Left kidney (tissue), 1 donor: ENCODE measurements around the gene TCEA2. TPM values are rescaled to one million over a fixed set of nuclear protein-coding genes. Genes with fewer than 3 reads are reported as not detected.

Experiments used
- polyA plus RNA-seq: library from polyadenylated mRNA; unstranded; fragments of 120-200 nt; gene quantifications from one replicate; pipeline ENCODE4 v1.2.1, GENCODE V29; 2013; ENCODE audit not compliant: insufficient read length

TCEA2 gene
- polyA plus RNA-seq, 1 donor, result 74.7 TPM

Other genes with a start within 250 kb of the TCEA2 start
- 16.7 TPM for gene ZBTB46, start 231.9 kb upstream of the TCEA2 start, polyA plus RNA-seq
- not detected for gene ABHD16B, start 201.7 kb upstream of the TCEA2 start, polyA plus RNA-seq
- 84.6 TPM for gene TPD52L2, start 197.9 kb upstream of the TCEA2 start, polyA plus RNA-seq
- 26.4 TPM for gene DNAJC5, start 168.1 kb upstream of the TCEA2 start, polyA plus RNA-seq
- gene UCKL1, start 106.8 kb upstream of the TCEA2 start, polyA plus RNA-seq, result 51.0 TPM
- gene ZNF512B, start 93.3 kb upstream of the TCEA2 start, polyA plus RNA-seq, result 24.7 TPM
- 7.5 TPM for gene SAMD10, start 83.6 kb upstream of the TCEA2 start, polyA plus RNA-seq
- gene PRPF6, start 82.1 kb upstream of the TCEA2 start, polyA plus RNA-seq, result 81.6 TPM
- gene C20orf204, start 27.0 kb upstream of the TCEA2 start, polyA plus RNA-seq, result 0.95 TPM
- gene SOX18, start 13.6 kb upstream of the TCEA2 start, polyA plus RNA-seq, result 4.5 TPM
- gene RGS19, start 16.3 kb downstream of the TCEA2 start, polyA plus RNA-seq, result 3.6 TPM
- gene OPRL1, start 16.9 kb downstream of the TCEA2 start, polyA plus RNA-seq, result 1.1 TPM
- gene LKAAEAR1, start 21.2 kb downstream of the TCEA2 start, polyA plus RNA-seq, result not detected
- gene NPBWR2, start 44.4 kb downstream of the TCEA2 start, polyA plus RNA-seq, result not detected
- gene MYT1, start 101.3 kb downstream of the TCEA2 start, polyA plus RNA-seq, result 0.33 TPM
- gene PCMTD2, start 192.6 kb downstream of the TCEA2 start, polyA plus RNA-seq, result 211 TPM